GM19455 (cell line): ENCODE measurements around the gene PSKH1.
"Not testable (repeated sequence)": the region's sequence is repeated elsewhere in the genome, so short reads cannot be mapped to it uniquely, and the experiment has no call there.

ENCODE experiments used
- ATAC-seq: cut with Tn5 transposase; IDR thresholded peaks from one replicate; pipeline ENCODE4 v1.9.1; 2021; ENCODE audit not compliant: unreplicated experiment

PSKH1 gene

GRCh38 chr16:67957622-67958021 is 64.6 kb downstream of the PSKH1 start:
- no peak for ATAC-seq

- ATAC-seq: no peak
Observed at GRCh38 chr16:67959536-67960329, 66.7 kb downstream of the PSKH1 start.

GRCh38 chr16:67961551-67961957 is 68.5 kb downstream of the PSKH1 start:
- ATAC-seq: no peak

GRCh38 chr16:67962135-67962534 is 69.1 kb downstream of the PSKH1 start:
- ATAC-seq: no peak

- no peak for ATAC-seq
Observed at GRCh38 chr16:67963292-67963661, 70.2 kb downstream of the PSKH1 start.

- ATAC-seq: no peak
Observed at GRCh38 chr16:67963662-67964321, 70.7 kb downstream of the PSKH1 start.

GRCh38 chr16:67964477-67965131 is 71.5 kb downstream of the PSKH1 start:
- no peak for ATAC-seq

GRCh38 chr16:67965668-67966548 is 72.9 kb downstream of the PSKH1 start:
- ATAC-seq: no peak

- ATAC-seq: no peak
Observed at GRCh38 chr16:67966549-67967182, 73.6 kb downstream of the PSKH1 start.

- ATAC-seq: no peak
Observed at GRCh38 chr16:67967183-67967957, 74.3 kb downstream of the PSKH1 start.

GRCh38 chr16:67967958-67968399 is 74.9 kb downstream of the PSKH1 start:
- ATAC-seq: peak; percentile 28

- peak; percentile 74 for ATAC-seq
Observed at GRCh38 chr16:67968400-67969253, 75.6 kb downstream of the PSKH1 start, which contains the start of gene SLC12A4. Gene SLC12A4 (minus strand): TSS chr16:67968637. CDS start chr16:67968553, 84 bp downstream.

GRCh38 chr16:67969254-67970039 is 76.4 kb downstream of the PSKH1 start:
- no peak for ATAC-seq

- ATAC-seq: no peak
Observed at GRCh38 chr16:67971111-67971510, 78.1 kb downstream of the PSKH1 start.

GRCh38 chr16:67972285-67972684 is 79.2 kb downstream of the PSKH1 start:
- not testable (repeated sequence) for ATAC-seq

- no peak for ATAC-seq
Observed at GRCh38 chr16:67975321-67976105, 82.5 kb downstream of the PSKH1 start.

GRCh38 chr16:67976205-67976604 is 83.2 kb downstream of the PSKH1 start:
- no peak for ATAC-seq
